Measurements from ENCODE around the gene RIN1.

RIN1 gene

GRCh38 chr11:66335531-66336233, 552 bp downstream of the RIN1 start:
- no peak overlapping the region for H3K4me3 ChIP-seq (ENCODE audit: low read depth, low read length)
- TF ChIP-seq CTCF (IDR thresholded peaks at IDR 0.05; ENCODE audit: low read depth, low read length, missing control alignments): no peak
- DNase-seq (ENCODE audit: low read depth): no peak

- H3K4me3 ChIP-seq (ENCODE audit: low read depth, low read length): no peak overlapping the region
- DNase-seq (ENCODE audit: low read depth): no peak
Measured at GRCh38 chr11:66334605-66335442, 1.4 kb downstream of the RIN1 start.

GRCh38 chr11:66333896-66334604, 2.2 kb downstream of the RIN1 start:
- no peak overlapping the region for H3K4me3 ChIP-seq (ENCODE audit: low read depth, low read length)
- no peak for TF ChIP-seq CTCF (IDR thresholded peaks at IDR 0.05; ENCODE audit: low read depth, low read length, missing control alignments)
- DNase-seq (ENCODE audit: low read depth): no peak

More at GRCh38 chr11:66334605-66335442, 1.4 kb downstream of the RIN1 start:
- TF ChIP-seq CTCF (IDR thresholded peaks at IDR 0.05; ENCODE audit: low read depth, low read length, missing control alignments): no peak

GRCh38 chr11:66333220-66333877, 2.9 kb downstream of the RIN1 start:
- TF ChIP-seq CTCF (IDR thresholded peaks at IDR 0.05; ENCODE audit: low read depth, low read length, missing control alignments): no peak
- DNase-seq (ENCODE audit: low read depth): no peak
- no peak overlapping the region for H3K4me3 ChIP-seq (ENCODE audit: low read depth, low read length)

GRCh38 chr11:66332371-66333219, 3.6 kb downstream of the RIN1 start:
- TF ChIP-seq CTCF (IDR thresholded peaks at IDR 0.05; ENCODE audit: low read depth, low read length, missing control alignments): no peak
- no peak overlapping the region for H3K4me3 ChIP-seq (ENCODE audit: low read depth, low read length)
- DNase-seq (ENCODE audit: low read depth): no peak

All from GM12864 (cell line).